Spinal cord (tissue), 10 donors: ENCODE results near the gene SLC25A4. TPM values are rescaled to one million over a fixed set of nuclear protein-coding genes. Genes with fewer than 3 reads are reported as not detected.

Experiments used
- DNase-seq, 6 donors: peaks; one replicate each; pipeline versions ENCODE4 v3.0.0 to v3.0.0-alpha.2; 2013 to 2015; ENCODE audit warnings: low spot score in 6 of 6, low read depth in 4 of 6
- H3K27ac ChIP-seq: one replicate; pipeline ENCODE4 v1.5.1; 2013; ENCODE audit warnings: low read depth, low read length, control low read depth
- H3K27me3 ChIP-seq: one replicate; pipeline ENCODE4 v1.6.1; 2013; ENCODE audit warnings: low read length; ENCODE audit not compliant: control insufficient read depth, insufficient read depth
- H3K36me3 ChIP-seq: one replicate; pipeline ENCODE4 v1.6.1; 2013; ENCODE audit warnings: low read length; ENCODE audit not compliant: control insufficient read depth, insufficient read depth
- H3K4me1 ChIP-seq: one replicate; pipeline ENCODE4 v1.6.1; 2013; ENCODE audit warnings: low read length; ENCODE audit not compliant: control insufficient read depth, insufficient read depth
- H3K4me3 ChIP-seq: one replicate; pipeline ENCODE4 v1.5.1; 2013; ENCODE audit warnings: low read depth, low read length, control low read depth
- H3K9me3 ChIP-seq: one replicate; pipeline ENCODE4 v1.6.1; 2013; ENCODE audit warnings: low read length; ENCODE audit not compliant: control insufficient read depth, insufficient read depth
- WGBS: methylation state at CpG from one replicate; pipeline ENCODE4 v1.1.5; 2013; ENCODE audit warnings: missing lambda C conversion rate; ENCODE audit not compliant: insufficient coverage; 5-methylcytosine and 5-hydroxymethylcytosine counted together
- long read RNA-seq, 4 donors: transcript quantifications; one replicate each; lab custom pipeline, GENCODE V29; 2026
- polyA plus RNA-seq, 2 donors: library from polyadenylated mRNA; unstranded; fragments of 120-200 nt; gene quantifications; one replicate each; pipeline ENCODE4 v1.2.1, GENCODE V29; 2013; ENCODE audit not compliant: insufficient read length in 2 of 2
- total RNA-seq, 2 donors: library from RNA; depleted of rRNA in 1 of 2; stranded (reverse); fragments of 120-200 nt in 1 of 2; fragments of >200 nt in 1 of 2; gene quantifications; one replicate each; pipeline versions ENCODE4 v1.2.3 to v1.2.4, GENCODE V29; 2013 to 2014
- donor health status: healthy.

Gene SLC25A4
- 10 to 100 TPM; 42.0 to 44.1 TPM for total RNA-seq
- polyA plus RNA-seq, result 100 to 1,000 TPM; 107 to 117 TPM
- long read RNA-seq, donor 1, full-length matches to known transcripts, result 177 of 466 reads
- long read RNA-seq, donor 1, partial matches to known transcripts, result 289 of 466 reads
- long read RNA-seq, donor 1, other reads (novel, unspliced or antisense), result 0 of 466 reads
- long read RNA-seq, donor 2, full-length matches to known transcripts, result 75 of 127 reads
- long read RNA-seq, donor 2, partial matches to known transcripts, result 52 of 127 reads
- long read RNA-seq, donor 2, other reads (novel, unspliced or antisense), result 0 of 127 reads
- long read RNA-seq, donor 3, full-length matches to known transcripts, result 108 of 180 reads
- long read RNA-seq, donor 3, partial matches to known transcripts, result 72 of 180 reads
- long read RNA-seq, donor 3, other reads (novel, unspliced or antisense), result 0 of 180 reads
- long read RNA-seq, donor 4, full-length matches to known transcripts, result 24 of 45 reads
- long read RNA-seq, donor 4, partial matches to known transcripts, result 21 of 45 reads
- long read RNA-seq, donor 4, other reads (novel, unspliced or antisense), result 0 of 45 reads

- peak within 1 kb of the TSS; percentile 62 for H3K27ac ChIP-seq
- peaks cover 22% of the 10 kb centered on the region for H3K4me1 ChIP-seq
- no peaks in the 10 kb centered on the region for H3K27me3 ChIP-seq
- H3K36me3 ChIP-seq, result peaks cover 15% of the 10 kb centered on the region
- under 1% methylated on average over 87 of the region's 87 CpGs for WGBS
- H3K4me3 ChIP-seq, result peak within 1 kb of the TSS; percentile 78
- DNase-seq, result peak in 5 of 6 donors; percentile 78 to 97 (median 88)
- no peaks in the 10 kb centered on the region for H3K9me3 ChIP-seq
These were observed at the start of gene SLC25A4 for GRCh38 chr4:185142912-185143600. SLC25A4 (plus strand) TSS chr4:185143266; CDS start chr4:185143373, 107 bp downstream.

DNA sequence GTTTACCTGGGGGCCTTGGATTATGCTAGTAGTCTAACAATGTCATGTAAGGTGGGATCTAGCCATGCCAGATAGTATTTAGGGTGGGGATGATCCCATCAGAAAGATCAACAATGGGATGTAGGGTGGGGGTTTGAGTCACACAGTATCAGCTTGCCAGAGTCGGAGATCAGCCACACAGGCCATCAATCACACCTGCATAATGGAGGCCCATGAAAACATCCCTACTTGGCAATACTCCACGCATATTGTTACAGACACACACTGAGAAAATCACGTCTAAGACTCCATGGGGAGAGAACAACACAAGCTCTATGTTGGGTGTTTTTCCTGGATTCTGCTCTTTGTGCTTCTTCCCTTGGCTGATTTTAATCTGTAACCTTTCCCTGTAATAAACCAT is 49.5 kb upstream of the SLC25A4 start:
- H3K27ac ChIP-seq, result no peak overlapping the region
- no peak overlapping the region for H3K4me3 ChIP-seq
- H3K36me3 ChIP-seq, result no peaks in the 10 kb centered on the region
- no peaks in the 10 kb centered on the region for H3K9me3 ChIP-seq
- peak in 1 of 6 donors; percentile 33 for DNase-seq
- H3K27me3 ChIP-seq, result no peaks in the 10 kb centered on the region
- WGBS, result 47% methylated on average over 2 of the region's 3 CpGs
- H3K4me1 ChIP-seq, result no peaks in the 10 kb centered on the region

DNA sequence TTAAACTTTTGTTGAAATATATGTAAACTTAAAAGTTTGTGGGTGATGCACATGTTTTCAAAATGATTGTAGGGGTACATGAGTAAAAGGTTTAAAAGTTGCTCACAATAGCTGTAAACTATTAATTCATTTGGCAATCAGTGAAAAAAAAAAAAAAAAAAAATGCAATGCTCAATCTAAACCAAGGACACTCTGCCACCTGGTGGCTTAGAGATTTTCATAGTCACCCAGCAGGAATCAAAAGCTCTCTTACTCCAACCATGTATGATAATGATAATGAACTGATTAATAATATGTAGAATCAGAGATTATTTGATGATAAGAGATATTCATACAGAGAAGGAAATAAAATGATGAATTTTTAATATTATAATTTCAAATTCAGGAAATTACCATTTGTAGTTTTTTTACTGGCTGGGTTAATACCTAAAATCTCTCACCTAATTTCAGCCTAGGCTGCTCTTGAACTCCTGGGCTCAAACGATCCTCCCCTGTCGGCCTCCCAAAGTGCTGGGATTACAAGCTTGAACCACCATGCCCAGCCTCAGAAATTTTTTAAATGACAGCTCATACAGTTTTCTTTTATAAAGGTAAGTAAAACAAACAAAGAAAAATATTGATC is 46.9 kb upstream of the SLC25A4 start:
- Histone ChIP-seq H3K4me1 (no peaks in the 10 kb centered on the region), H3K9me3 (no peaks in the 10 kb centered on the region), H3K27me3 (no peaks in the 10 kb centered on the region), H3K4me3 (no peak overlapping the region), H3K36me3 (no peaks in the 10 kb centered on the region), H3K27ac (no peak overlapping the region)
- WGBS, result no CpG with 5 or more reads among the region's 2 CpGs
- DNase-seq, result peak; percentile 22 to 91 (median 50)

- DNase-seq, result no peak
- Histone ChIP-seq H3K27ac (no peak overlapping the region), H3K4me1 (no peaks in the 10 kb centered on the region), H3K9me3 (no peaks in the 10 kb centered on the region), H3K36me3 (no peaks in the 10 kb centered on the region), H3K4me3 (no peak overlapping the region), H3K27me3 (no peaks in the 10 kb centered on the region)
These were observed 44.6 kb upstream of the SLC25A4 start for GRCh38 chr4:185098474-185098873.

GRCh38 chr4:185099024-185099682 is 43.9 kb upstream of the SLC25A4 start:
- Histone ChIP-seq H3K9me3 (no peaks in the 10 kb centered on the region), H3K27me3 (no peaks in the 10 kb centered on the region), H3K36me3 (no peaks in the 10 kb centered on the region), H3K4me1 (no peaks in the 10 kb centered on the region), H3K27ac (no peak overlapping the region), H3K4me3 (no peak overlapping the region)
- DNase-seq, result peak in 1 of 6 donors; percentile 8
- 46% methylated on average over 7 of the region's 8 CpGs for WGBS

DNA sequence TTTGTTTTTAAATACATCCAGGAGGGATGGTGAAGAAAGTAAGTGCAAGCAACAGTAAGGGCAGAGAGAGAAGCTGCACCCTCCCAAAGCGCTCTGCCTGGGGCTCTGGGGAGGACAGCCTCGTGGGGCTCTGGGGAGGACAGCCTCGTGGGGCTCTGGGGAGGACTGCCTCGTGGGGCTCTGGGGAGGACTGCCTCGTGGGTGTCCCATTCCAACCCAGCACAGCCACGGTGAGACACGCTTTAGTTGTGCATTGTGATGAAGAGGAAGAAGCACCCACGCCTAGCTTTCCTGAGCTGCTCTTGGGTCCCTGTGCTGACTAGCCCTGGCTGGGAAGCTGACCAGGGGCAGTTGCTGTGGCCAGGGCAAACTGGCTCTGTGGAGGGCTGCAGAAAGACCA is 43.1 kb upstream of the SLC25A4 start:
- Histone ChIP-seq H3K27me3 (no peaks in the 10 kb centered on the region), H3K4me3 (no peak overlapping the region), H3K36me3 (no peaks in the 10 kb centered on the region), H3K9me3 (no peaks in the 10 kb centered on the region), H3K27ac (no peak overlapping the region), H3K4me1 (no peaks in the 10 kb centered on the region)
- DNase-seq, result no peak
- 93% methylated on average over 4 of the region's 8 CpGs for WGBS

DNA sequence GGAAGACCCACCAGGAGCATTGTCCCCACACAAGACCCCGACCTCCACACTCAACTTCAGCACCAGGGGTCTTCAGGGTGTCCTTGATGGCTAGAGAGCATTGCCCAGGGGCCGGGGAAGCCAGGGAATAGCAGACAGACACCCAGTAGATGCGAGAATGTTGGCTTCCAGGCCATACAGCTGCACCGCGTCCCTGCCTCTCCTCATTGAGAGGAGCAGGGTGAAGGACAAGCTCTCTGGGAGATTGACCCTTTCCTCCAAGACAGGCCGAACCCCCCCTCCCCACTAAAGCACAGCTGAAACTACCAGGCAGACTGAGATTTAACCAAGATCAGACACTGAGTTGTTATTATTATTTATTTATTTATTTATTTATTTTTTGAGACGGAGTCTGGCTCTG is 42.6 kb upstream of the SLC25A4 start:
- Histone ChIP-seq H3K9me3 (no peaks in the 10 kb centered on the region), H3K27me3 (no peaks in the 10 kb centered on the region), H3K4me3 (no peak overlapping the region), H3K27ac (no peak overlapping the region), H3K4me1 (no peaks in the 10 kb centered on the region), H3K36me3 (no peaks in the 10 kb centered on the region)
- no CpG with 5 or more reads among the region's 7 CpGs for WGBS
- DNase-seq, result no peak

- Histone ChIP-seq H3K4me3 (no peak overlapping the region), H3K27me3 (no peaks in the 10 kb centered on the region), H3K36me3 (no peaks in the 10 kb centered on the region), H3K9me3 (no peaks in the 10 kb centered on the region), H3K27ac (no peak overlapping the region), H3K4me1 (no peaks in the 10 kb centered on the region)
- no peak for DNase-seq
- 87% methylated on average over 8 of the region's 9 CpGs for WGBS
These were observed 41.6 kb upstream of the SLC25A4 start for GRCh38 chr4:185101354-185101890.

GRCh38 chr4:185104733-185105132 is 38.3 kb upstream of the SLC25A4 start:
- no peak overlapping the region for H3K4me3 ChIP-seq
- no peaks in the 10 kb centered on the region for H3K4me1 ChIP-seq
- H3K27ac ChIP-seq, result no peak overlapping the region
- no peak for DNase-seq
- H3K36me3 ChIP-seq, result no peaks in the 10 kb centered on the region
- H3K27me3 ChIP-seq, result no peaks in the 10 kb centered on the region
- no peaks in the 10 kb centered on the region for H3K9me3 ChIP-seq
